Vagina (tissue), 2 donors: ENCODE results near the gene FGFRL1.

Experiments used
- POLR2A ChIP-seq, 2 donors: fragments of 450-650 bp; IDR thresholded peaks; one replicate each; pipeline ENCODE4 v1.6.1; 2017; ENCODE audit warnings: antibody characterized with exemption in 2 of 2, mild to moderate bottlenecking in 2 of 2, moderate library complexity in 2 of 2
- POLR2AphosphoS5 ChIP-seq, 2 donors: sonication (generic); formaldehyde crosslinking; IDR thresholded peaks; one replicate each; pipeline ENCODE4 v1.9.0; 2017; ENCODE audit warnings: antibody characterized with exemption in 2 of 2, mild to moderate bottlenecking in 2 of 2, low read depth in 1 of 2; ENCODE audit not compliant: insufficient read depth in 1 of 2

DNA sequence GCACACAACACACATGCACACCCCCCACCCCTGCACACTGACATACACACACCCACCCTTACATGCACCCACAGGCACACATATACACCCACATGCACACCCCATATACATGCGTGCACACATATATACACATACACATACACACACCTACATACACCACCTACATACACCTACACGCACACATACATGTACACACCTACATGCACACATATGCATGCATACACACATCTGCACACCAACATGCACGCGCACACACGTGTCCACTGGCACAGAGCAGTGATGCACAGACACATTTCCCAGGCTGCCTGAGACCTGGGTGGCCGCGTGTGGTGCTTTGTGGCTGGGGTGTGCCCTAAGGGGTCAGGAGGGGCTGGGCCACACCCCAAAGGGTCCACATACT is 31.7 kb downstream of the FGFRL1 start:
- TF ChIP-seq POLR2AphosphoS5 (IDR thresholded peaks at IDR 0.05; ENCODE audit: insufficient read depth in 1 of 2, low read depth in 1 of 2), result no peak
- no peak for TF ChIP-seq POLR2A (IDR thresholded peaks at IDR 0.05)
